DMS153 treated with DMSO at 0.1 percent for 48 hours (cell line): ENCODE results near the gene PYGM.

Experiments used
- DNase-seq: peaks from one replicate; lab custom pipeline; 2025; ENCODE audit not compliant: unreplicated experiment; lab: John Stamatoyannopoulos, UW

Gene PYGM

DNA sequence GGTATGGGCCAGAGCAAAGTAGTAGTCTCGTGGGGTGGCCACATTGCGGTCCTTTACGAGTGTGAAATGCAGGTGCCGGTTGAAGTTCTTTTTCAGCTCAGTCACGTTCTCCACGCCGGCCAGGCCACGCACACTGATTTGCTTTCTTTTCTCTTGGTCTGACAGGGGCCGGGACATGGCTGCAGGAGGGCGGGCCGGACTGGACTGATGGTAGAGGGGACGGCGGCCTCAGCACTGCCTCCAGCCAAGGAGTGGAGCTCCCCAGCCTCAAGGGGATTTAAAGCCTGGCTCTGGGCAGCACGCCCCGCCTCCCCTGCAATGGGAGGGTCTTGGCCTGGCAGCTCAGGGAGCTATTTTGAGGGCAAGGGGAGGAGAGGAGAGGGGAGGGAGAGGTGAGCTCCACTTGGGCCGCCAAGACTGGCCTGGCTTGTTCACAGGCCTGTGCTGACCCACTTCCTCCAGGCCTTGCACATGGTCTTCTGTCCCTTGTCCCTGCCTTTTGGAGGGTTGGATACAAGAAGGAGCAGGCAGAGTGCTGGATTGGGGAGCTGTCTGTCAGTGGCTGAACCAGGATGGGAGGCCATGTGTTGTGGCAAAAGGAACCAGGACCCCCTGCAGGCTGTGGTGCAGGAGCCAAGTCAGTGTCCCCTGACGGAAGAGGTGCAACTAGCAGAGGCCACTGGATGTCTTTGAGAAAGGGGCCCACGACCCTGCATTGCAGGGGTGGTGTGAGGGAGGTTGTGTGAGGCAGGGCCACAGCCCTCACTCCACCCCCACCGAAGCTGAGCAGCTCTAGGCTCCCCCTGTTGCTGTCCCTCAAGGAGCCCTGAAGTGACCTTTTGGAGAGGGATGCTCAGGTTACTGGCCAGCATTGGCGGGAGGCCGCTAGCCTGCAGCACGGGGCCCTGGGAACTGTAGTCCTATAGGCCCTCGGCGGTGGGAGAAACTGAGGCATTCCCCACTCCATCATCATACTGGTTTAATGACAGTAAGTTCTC lies at the start of gene PYGM:
TSS of gene PYGM (minus strand) at position 253 of the 998 bp plus-strand sequence. CDS start at position 177, 76 bp downstream.
- no peak for DNase-seq

GRCh38 chr11:64805481-64805880 lies 45.7 kb upstream of the PYGM start:
- DNase-seq, result no peak

- no peak for DNase-seq
Measured at GRCh38 chr11:64804346-64805210, 44.8 kb upstream of the PYGM start.

DNA sequence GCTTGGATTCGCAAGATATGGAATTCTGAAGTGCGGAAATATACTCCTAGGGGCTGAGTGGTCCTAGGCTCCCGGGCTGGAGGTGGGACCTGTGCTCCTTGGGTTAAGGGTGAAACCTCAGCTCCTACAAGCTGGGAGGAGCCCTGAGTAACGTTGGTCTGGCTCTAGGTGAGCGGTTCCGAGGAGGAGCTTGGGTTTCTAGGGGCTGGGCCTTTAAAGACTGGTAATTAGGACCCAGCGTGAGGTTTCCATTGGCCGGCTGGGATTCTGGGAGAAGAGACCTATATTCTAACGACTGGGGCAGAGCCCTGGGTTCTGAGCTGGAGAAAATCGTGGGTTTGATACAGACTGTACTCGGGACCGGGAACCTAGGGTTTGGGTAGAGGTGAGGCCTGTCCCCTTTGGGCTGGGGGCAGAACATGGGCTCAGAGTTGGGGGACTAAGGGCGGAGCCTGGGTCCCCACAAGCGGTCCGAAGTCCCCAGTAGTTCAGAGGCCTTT lies 44.1 kb upstream of the PYGM start:
- DNase-seq, result no peak

GRCh38 chr11:64803158-64803845 lies 43.5 kb upstream of the PYGM start, which contains the start of gene MAP4K2:
Gene MAP4K2, minus strand, starts transcription at chr11:64803214. Its CDS starts 65 bp downstream, at chr11:64803149.
- DNase-seq, result peak; percentile 49

GRCh38 chr11:64802370-64803157 lies 42.8 kb upstream of the PYGM start:
- no peak for DNase-seq

- DNase-seq, result no peak
Measured at GRCh38 chr11:64801561-64802369, 42.0 kb upstream of the PYGM start.

- DNase-seq, result no peak
Measured at GRCh38 chr11:64801158-64801464, 41.3 kb upstream of the PYGM start.

DNA sequence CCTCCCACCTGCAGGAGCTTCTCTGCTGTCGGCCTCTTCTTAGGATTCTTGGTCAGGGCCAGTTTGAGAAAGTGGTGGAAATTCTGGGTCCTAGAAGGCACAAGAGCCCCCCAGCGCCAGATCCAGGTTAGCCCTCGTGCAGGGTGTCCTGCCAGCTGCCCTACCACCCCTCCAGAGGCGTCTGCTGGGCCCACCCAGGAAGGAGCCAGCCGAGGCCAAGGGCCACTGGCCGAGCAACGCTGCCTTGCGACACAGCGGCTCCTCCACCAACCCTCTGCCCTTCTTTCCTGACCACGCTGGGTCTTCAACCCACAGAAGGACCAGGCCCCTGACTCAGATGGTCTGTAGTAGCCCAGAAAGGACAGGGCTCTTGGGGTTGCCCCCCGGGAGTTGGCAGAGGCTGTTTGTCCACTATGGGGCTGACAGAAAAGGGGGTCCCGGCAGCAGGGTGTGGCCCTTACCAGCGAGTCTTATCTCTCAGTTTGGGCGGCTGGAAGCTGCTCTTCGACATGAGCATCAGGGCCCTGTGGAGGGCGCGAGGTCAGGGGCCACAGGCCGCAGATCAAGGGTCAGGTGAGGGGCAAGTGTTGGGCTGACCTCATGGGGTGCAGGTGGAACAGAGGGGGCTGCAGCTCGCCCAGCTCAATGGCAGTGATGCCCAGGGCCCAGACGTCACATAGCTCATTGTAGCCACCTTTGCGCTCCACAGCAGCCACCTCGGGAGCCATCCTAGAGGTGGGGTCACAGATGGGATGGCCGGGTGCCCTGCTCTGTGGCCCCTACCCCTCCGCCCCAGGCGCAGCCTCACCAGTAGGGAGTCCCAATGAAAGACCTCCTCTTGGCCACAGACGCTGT lies 40.8 kb upstream of the PYGM start:
- DNase-seq, result no peak

GRCh38 chr11:64799623-64800302 lies 40.0 kb upstream of the PYGM start:
- DNase-seq, result no peak

DNA sequence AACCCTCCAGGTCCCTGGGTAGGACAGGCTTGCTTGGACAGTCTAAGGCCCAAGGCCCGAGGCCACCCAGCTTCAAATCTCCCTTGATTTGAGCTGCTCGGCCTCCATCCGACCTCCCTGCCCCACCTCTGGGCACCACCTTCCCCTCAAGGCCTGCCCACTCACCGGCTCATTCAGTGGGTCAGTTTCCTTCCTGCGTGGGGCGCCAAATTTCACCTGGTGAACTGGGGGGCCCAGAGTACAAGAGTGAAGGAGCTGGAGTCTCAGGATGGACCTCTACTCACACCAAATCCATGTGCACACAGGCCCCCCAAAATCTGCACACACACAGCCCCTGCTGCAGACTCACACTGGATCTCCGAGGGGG lies 39.5 kb upstream of the PYGM start:
- DNase-seq, result no peak

- DNase-seq, result no peak
Measured at GRCh38 chr11:64796757-64797541, 37.2 kb upstream of the PYGM start.

GRCh38 chr11:64796047-64796756 lies 36.4 kb upstream of the PYGM start:
- no peak for DNase-seq

DNA sequence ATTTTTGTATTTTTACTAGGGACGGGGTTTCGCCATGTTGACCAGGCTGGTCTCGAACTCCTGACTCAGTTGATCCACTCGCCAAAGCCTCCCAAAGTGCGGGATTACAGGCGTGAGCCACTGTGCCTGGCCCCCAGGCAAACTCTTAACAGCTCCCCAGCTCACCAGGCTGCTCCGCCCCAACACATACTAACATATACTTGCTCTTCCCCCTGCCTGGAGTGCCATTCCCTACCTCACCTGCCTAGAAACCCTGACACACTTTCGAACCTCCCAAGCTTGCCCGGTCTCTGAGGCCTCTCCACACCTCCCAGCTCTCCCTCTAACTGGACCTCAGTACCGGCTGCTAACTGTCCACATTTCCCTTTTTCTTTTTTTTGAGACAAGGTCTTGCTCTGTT lies 34.8 kb upstream of the PYGM start:
- no peak for DNase-seq

GRCh38 chr11:64793271-64794160 lies 33.7 kb upstream of the PYGM start:
- no peak for DNase-seq

- no peak for DNase-seq
Measured at GRCh38 chr11:64792482-64792881, 32.7 kb upstream of the PYGM start.
